OCI-LY1 (cell line): ENCODE data around the gene GUCA1C.

Source experiments
- H2AFZ ChIP-seq: fragments of 200-600 bp; sonication (generic), shearing (Covaris generic); 2 replicates; pipeline ENCODE4 v1.6.0; 2014; ENCODE audit warnings: antibody characterized with exemption, mild to moderate bottlenecking, low read length
- H3F3A ChIP-seq: fragments of 200-600 bp; sonication (generic), shearing (Covaris generic); 2 replicates; pipeline ENCODE4 v1.6.0; 2014; ENCODE audit warnings: mild to moderate bottlenecking, antibody characterized with exemption, low read length, moderate library complexity; ENCODE audit not compliant: insufficient read depth
- H3K27ac ChIP-seq: fragments of 200-600 bp; sonication (generic); 2 replicates; pipeline ENCODE4 v1.5.1; 2014; ENCODE audit warnings: low read length, mixed run types, mild to moderate bottlenecking, low read depth; ENCODE audit not compliant: poor library complexity, severe bottlenecking
- H3K27me3 ChIP-seq: fragments of 200-600 bp; sonication (generic); 2 replicates; pipeline ENCODE4 v1.6.0; 2014; ENCODE audit warnings: antibody characterized with exemption, mild to moderate bottlenecking, low read length, moderate library complexity; ENCODE audit not compliant: insufficient read depth
- H3K36me3 ChIP-seq: fragments of 200-600 bp; sonication (generic); 2 replicates; pipeline ENCODE4 v1.6.1; 2014; ENCODE audit warnings: mild to moderate bottlenecking, antibody characterized with exemption, low read length, moderate library complexity, mixed read lengths; ENCODE audit not compliant: insufficient read depth
- H3K4me1 ChIP-seq: fragments of 200-600 bp; sonication (generic); 2 replicates; pipeline ENCODE4 v1.5.1; 2014; ENCODE audit warnings: mild to moderate bottlenecking, low read length, moderate library complexity; ENCODE audit not compliant: insufficient read depth, severe bottlenecking
- H3K4me2 ChIP-seq: fragments of 200-600 bp; sonication (generic), shearing (Covaris generic); 2 replicates; pipeline ENCODE4 v1.6.1; 2014; ENCODE audit warnings: low read length
- H3K4me3 ChIP-seq: fragments of 200-600 bp; sonication (generic); 2 replicates; pipeline ENCODE4 v1.5.1; 2014; ENCODE audit warnings: low read length, low read depth, mild to moderate bottlenecking, mixed read lengths; ENCODE audit not compliant: poor library complexity, severe bottlenecking
- H3K79me2 ChIP-seq: fragments of 200-600 bp; shearing (Covaris generic); 2 replicates; pipeline ENCODE4 v1.6.1; 2016; ENCODE audit warnings: mixed run types, low read length, mixed read lengths; ENCODE audit not compliant: insufficient read depth
- H3K9ac ChIP-seq: fragments of 200-600 bp; sonication (generic), shearing (Covaris generic); 2 replicates; pipeline ENCODE4 v1.6.1; 2014; ENCODE audit warnings: mild to moderate bottlenecking, low read length, mixed read lengths
- H3K9me2 ChIP-seq: fragments of 200-600 bp; sonication (generic), shearing (Covaris generic); 2 replicates; pipeline ENCODE4 v1.6.1; 2014; ENCODE audit warnings: low read depth, mild to moderate bottlenecking, low read length, mixed read lengths
- H3K9me3 ChIP-seq: fragments of 200-600 bp; shearing (Covaris generic); 2 replicates; pipeline ENCODE4 v1.6.1; 2014; ENCODE audit warnings: low read length, mixed read lengths
- H4K20me1 ChIP-seq: fragments of 200-600 bp; sonication (generic), shearing (Covaris generic); 2 replicates; pipeline ENCODE4 v1.6.0; 2016; ENCODE audit warnings: mild to moderate bottlenecking, low read length; ENCODE audit not compliant: insufficient read depth
- CTCF ChIP-seq: fragments of 200-600 bp; sonication (generic), shearing (Covaris generic); IDR thresholded peaks from 2 replicates; pipeline ENCODE4 v1.5.1; 2017; ENCODE audit warnings: mild to moderate bottlenecking, antibody characterized with exemption, low read length, moderate library complexity, mixed read lengths
- EZH2 ChIP-seq: fragments of 200-600 bp; sonication (generic), shearing (Covaris generic); IDR thresholded peaks from 2 replicates; pipeline ENCODE4 v1.8.0; 2017; ENCODE audit warnings: borderline replicate concordance, mixed run types, mild to moderate bottlenecking, antibody characterized with exemption, low read length, moderate library complexity, mixed read lengths

GUCA1C gene

GRCh38 chr3:108972482-108972881 lies 18.8 kb upstream of the GUCA1C start:
- H3K27ac ChIP-seq, result no peak overlapping the region
- no peak overlapping the region for H3K4me2 ChIP-seq
- H3K4me3 ChIP-seq, result no peak overlapping the region
- no peak overlapping the region for H3K9ac ChIP-seq
- no peaks in the 10 kb centered on the region for H4K20me1 ChIP-seq
- no peaks in the 10 kb centered on the region for H3K27me3 ChIP-seq
- H3K9me3 ChIP-seq, result no peaks in the 10 kb centered on the region
- no peak for TF ChIP-seq CTCF
- no peak for TF ChIP-seq EZH2
- H3K79me2 ChIP-seq, result 0 out of 2 replicates have a peak, but pooled peaks cover 3% of the 10 kb centered on the region
- no peak overlapping the region for H2AFZ ChIP-seq
- no peaks in the 10 kb centered on the region for H3K9me2 ChIP-seq
- no peaks in the 10 kb centered on the region for H3K4me1 ChIP-seq
- no peaks in the 10 kb centered on the region for H3F3A ChIP-seq
- H3K36me3 ChIP-seq, result no peaks in the 10 kb centered on the region

GRCh38 chr3:108970561-108970960 lies 16.9 kb upstream of the GUCA1C start:
- Histone ChIP-seq H4K20me1 (no peaks in the 10 kb centered on the region), H3K27ac (no peak overlapping the region), H3K9ac (no peak overlapping the region), H3K9me2 (no peaks in the 10 kb centered on the region), H3K79me2 (no peaks in the 10 kb centered on the region), H3K4me1 (no peaks in the 10 kb centered on the region), H3K4me3 (no peak overlapping the region), H3K9me3 (no peaks in the 10 kb centered on the region), H2AFZ (no peak overlapping the region), H3F3A (no peaks in the 10 kb centered on the region), H3K36me3 (no peaks in the 10 kb centered on the region), H3K4me2 (no peak overlapping the region), H3K27me3 (no peaks in the 10 kb centered on the region)
- TF ChIP-seq EZH2, result no peak
- no peak for TF ChIP-seq CTCF

- Histone ChIP-seq H3K27ac (no peak overlapping the region), H3K27me3 (no peaks in the 10 kb centered on the region), H3K4me3 (no peak overlapping the region), H3F3A (no peaks in the 10 kb centered on the region), H3K4me2 (no peak overlapping the region), H3K36me3 (no peaks in the 10 kb centered on the region), H4K20me1 (no peaks in the 10 kb centered on the region), H3K79me2 (no peaks in the 10 kb centered on the region), H3K9me3 (no peaks in the 10 kb centered on the region), H3K4me1 (no peaks in the 10 kb centered on the region), H2AFZ (no peak overlapping the region), H3K9ac (no peak overlapping the region), H3K9me2 (no peaks in the 10 kb centered on the region)
- TF ChIP-seq CTCF, result no peak
- TF ChIP-seq EZH2, result no peak
These were observed 13.1 kb upstream of the GUCA1C start for GRCh38 chr3:108966773-108967172.
